AG09309 (cell line): ENCODE data around the gene RNF223.

Experiments
- DNase-seq: peaks from one replicate; pipeline ENCODE4 v3.0.0-alpha.2; 2010; ENCODE audit warnings: low read depth
- H3K4me3 ChIP-seq: 2 replicates; pipeline ENCODE4 v1.5.1; 2011; ENCODE audit warnings: mild to moderate bottlenecking, low read depth, low read length, moderate library complexity; ENCODE audit not compliant: control insufficient read depth
- TF ChIP-seq, protein P1 (sequence below): IDR thresholded peaks from 2 replicates; pipeline ENCODE4 v1.5.1; 2011; ENCODE audit warnings: mild to moderate bottlenecking, low read depth, low read length, inconsistent platforms; ENCODE audit not compliant: insufficient read depth, control insufficient read depth; ENCODE audit errors: missing control alignments

The RNF223 gene

DNA sequence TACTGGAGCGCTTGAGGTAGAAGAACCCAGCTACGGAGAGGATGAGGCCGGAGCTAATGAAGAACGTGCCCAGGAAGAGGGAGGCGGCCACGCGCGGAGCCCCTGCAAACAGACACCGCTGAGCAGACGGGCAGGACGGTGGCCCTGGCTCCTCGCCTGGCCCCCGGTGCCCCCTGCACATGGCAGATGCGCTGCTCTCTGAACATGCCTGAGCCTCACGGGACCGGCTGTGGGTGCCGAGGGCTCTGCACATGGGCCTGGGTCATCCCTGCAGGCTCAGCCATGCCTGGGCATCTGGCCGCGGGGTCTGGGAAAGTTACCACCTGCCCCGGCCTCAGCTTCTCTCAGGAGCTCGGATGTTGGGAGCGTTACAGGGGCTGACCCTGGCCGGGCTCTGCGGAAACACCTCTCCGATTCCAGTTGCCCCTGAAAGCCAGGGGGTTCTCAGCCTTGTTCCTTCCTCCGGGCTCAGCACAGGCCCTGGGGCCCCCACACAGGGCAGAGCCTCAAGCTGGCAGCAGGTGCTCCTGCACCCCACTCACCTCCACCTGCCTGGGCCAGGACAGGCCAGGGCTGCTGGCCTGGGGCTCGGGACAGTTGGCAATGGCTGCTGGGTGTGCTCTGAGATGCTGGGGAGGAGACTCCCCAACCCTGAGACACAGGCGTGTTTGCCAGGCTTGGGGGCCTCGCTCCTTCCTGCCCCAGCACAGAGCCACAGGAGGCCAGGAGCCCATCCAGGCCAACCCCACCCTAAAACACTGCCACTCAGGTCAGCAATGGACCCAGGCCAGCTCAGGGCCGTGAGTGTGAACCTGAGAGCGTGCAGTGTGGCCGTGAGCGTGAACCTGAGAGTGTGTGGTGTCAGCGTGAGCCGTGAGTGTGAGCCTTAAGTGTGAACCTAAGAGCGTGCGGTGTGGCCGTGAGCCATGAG, 12.1 kb upstream of the RNF223 start:
- DNase-seq: no peak
- TF ChIP-seq, protein P1, sequence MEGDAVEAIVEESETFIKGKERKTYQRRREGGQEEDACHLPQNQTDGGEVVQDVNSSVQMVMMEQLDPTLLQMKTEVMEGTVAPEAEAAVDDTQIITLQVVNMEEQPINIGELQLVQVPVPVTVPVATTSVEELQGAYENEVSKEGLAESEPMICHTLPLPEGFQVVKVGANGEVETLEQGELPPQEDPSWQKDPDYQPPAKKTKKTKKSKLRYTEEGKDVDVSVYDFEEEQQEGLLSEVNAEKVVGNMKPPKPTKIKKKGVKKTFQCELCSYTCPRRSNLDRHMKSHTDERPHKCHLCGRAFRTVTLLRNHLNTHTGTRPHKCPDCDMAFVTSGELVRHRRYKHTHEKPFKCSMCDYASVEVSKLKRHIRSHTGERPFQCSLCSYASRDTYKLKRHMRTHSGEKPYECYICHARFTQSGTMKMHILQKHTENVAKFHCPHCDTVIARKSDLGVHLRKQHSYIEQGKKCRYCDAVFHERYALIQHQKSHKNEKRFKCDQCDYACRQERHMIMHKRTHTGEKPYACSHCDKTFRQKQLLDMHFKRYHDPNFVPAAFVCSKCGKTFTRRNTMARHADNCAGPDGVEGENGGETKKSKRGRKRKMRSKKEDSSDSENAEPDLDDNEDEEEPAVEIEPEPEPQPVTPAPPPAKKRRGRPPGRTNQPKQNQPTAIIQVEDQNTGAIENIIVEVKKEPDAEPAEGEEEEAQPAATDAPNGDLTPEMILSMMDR: no peak
- H3K4me3 ChIP-seq: no peak overlapping the region

DNA sequence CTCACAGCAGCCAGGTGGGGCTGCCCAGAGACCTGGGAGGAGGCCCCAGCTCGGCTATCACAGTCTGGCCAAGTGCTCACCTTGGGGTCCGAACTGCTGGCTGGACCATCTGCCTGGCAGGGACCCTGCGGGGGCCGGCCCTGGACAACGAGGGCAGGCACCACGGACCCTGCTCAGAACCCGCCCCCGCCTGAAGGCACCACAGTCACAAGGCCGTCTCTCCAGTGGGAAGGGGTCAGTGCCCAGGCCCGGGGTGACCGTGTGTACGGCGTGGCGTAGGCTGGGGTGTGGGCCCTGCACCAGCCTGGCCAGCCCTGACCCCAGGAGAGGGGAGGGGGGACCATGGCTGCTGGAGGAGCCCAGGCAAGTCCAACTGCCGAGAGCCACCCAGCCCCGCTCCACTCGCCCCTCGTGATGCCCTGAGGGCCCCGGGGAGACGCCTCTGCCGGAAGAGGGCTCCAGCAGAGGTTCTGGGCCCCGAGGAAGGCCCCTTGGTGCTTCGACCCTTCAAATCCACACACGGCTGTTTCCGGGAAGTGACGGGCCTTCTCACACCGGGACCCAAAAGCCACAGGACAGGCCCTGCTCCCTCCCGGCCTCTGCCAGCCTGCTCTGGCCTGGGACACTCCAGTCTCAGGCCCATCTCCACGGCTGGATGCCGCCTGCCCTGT, 11.2 kb upstream of the RNF223 start:
- DNase-seq: no peak
- no peak overlapping the region for H3K4me3 ChIP-seq
- TF ChIP-seq, protein P1: no peak

DNA sequence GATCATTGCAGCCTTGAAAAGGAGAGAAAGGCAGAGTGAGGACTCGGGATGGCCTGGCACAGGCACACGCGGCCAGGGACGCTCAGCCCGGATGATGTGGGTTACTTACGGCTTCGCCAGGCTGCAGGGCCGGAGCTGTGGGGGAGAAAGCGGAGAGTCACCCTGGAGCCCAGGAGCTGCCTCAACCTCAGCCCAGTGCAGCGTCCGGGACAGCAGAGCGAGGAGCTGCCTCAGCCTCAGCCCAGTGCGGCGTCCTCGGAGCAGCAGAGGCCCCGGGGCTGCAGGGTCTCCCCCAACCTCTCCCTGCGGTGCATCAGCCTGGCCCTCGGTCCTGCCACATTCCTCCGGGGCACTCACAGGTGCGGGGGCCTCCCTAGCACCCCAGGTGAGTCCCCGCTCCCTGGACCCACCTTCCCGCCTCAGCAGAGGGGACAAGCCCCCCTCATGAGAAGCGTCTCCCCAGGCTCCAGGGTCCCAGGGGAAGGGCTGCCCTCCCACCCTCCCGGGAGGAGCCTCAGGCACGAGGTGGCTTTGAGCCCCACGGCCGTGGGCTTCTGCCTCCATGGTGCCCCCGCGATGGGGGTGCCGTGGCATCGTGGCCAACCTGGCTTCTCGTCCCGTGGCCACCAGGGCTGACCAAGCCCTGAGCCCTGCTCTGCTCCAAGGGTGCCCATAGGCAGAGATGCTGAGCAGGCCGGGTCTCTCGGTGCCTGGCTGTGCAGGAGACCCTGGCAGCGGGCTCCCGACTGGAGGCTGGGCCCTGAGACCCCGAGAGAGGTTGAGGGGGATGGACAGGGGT, 10.5 kb upstream of the RNF223 start:
- DNase-seq: no peak
- TF ChIP-seq, protein P1: no peak
- no peak overlapping the region for H3K4me3 ChIP-seq

DNA sequence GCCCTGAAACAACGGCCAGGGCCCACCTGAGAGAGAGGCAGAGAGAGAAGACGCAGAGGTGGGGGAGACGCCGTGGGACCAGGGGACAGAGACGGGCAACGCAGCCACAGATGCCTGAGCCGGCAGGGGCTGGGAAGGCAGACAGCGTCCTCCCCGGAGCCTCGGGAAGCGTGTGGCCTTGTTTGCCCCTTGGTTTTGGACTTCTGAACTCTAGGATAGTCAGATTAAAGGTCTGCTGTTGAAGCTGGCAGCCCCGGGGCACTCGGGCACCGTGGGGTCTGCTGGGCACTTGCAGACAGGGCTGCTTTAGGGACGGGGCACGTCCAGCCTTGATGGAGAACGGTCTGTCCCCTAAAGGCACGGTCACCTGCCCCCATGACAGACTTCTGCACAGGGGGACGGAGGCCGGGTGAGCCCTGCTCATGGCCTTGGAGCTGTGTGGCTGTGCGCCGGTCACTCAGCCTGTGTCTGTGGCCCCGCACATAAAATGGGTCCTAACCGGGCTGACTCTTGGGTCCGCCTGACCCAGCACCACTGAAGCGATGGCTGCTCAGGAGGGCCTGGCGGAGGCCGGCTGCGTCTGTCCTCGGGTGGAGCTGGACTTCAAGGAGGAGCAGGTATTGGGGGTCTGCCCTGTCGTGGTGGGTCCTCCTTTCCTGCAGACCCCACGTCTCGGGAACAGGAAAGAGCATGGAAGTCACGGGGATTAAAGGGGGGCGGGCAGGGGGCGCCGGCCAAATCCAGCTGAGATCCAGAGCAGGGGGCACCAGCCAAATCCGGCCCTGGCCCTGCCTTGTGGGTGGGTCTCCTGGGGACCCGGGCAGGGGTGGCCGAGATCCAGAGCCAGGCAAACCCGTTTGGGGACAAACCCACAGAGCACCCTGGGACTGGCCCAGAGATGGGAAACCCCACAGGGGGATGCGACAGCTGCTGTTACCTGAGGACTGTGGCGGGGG, 9.6 kb upstream of the RNF223 start:
- no peak overlapping the region for H3K4me3 ChIP-seq
- no peak for DNase-seq
- TF ChIP-seq, protein P1: no peak

DNA sequence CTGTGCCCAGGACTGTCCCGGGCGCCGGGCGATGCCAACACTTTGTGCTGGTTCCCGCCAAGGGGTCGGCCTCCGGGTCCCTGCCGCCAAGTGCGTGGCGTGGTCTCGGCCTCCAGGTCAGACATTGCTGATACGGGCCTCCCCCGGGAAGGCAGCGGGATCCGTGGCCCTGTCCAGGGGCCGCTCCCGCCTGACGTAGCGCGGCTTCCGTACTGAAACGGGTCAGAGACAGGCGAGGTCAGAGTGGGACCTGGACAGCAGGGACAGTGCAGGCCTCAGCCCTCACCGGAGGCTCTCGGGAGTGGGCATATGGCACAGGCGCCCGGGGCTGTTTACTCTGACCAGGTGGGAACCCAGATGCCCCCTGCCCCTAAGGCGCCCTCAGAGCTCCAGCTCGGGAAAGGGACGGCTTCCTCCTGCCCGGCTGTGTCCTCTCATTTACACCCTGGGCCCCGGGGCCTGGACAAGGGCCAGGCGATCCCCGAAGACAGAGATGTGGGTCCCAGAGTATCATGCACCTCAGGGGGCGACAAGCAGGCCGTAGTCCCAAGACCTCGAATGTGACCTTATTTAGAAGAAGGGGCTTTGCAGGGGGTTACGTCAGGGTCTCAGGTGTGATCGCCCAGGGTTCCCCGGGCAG, 8.8 kb upstream of the RNF223 start:
- TF ChIP-seq, protein P1: no peak
- DNase-seq: no peak
- no peak overlapping the region for H3K4me3 ChIP-seq
